Stomach (tissue), 4 donors: ENCODE data around the gene BANF1.

Source experiments
- EP300 ChIP-seq: sonication (generic); formaldehyde crosslinking; IDR thresholded peaks from one replicate; pipeline ENCODE4 v1.6.1; 2017; ENCODE audit warnings: antibody characterized with exemption
- POLR2AphosphoS5 ChIP-seq, 3 donors: sonication (generic); formaldehyde crosslinking; IDR thresholded peaks; one replicate each; pipeline ENCODE4 v1.6.1; 2016; ENCODE audit warnings: antibody characterized with exemption in 3 of 3
- TF ChIP-seq, protein P1 (sequence below), 7 experiments: fragments of 450-650 bp in 4 of 7; fragments of 200-600 bp in 3 of 7; sonication (generic) in 3 of 7; IDR thresholded peaks; one replicate each; pipeline ENCODE4 v1.5.1; 2016 to 2019; ENCODE audit warnings: antibody characterized with exemption in 7 of 7, control low read depth in 2 of 7, mild to moderate bottlenecking in 1 of 7

DNA sequence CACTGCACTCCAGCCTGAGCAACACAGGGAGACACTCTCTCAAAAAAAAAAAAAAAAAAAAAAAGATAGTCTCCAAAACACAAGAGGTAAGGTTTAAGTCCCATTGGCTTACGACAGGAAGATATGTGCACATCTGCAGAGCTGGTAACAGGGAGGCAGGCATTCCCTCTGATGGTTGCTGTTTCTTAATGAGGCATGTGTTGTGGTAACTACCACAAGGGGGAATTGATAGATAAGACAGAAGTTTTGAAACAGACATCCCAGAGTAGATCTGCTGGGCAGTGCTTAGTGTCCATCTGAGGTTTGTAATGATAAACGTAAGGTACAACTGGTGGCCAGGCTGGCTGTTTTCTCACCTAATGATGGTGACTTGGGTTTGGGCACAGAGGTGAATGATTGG lies 5.0 kb upstream of the BANF1 start:
- TF ChIP-seq, protein P1, sequence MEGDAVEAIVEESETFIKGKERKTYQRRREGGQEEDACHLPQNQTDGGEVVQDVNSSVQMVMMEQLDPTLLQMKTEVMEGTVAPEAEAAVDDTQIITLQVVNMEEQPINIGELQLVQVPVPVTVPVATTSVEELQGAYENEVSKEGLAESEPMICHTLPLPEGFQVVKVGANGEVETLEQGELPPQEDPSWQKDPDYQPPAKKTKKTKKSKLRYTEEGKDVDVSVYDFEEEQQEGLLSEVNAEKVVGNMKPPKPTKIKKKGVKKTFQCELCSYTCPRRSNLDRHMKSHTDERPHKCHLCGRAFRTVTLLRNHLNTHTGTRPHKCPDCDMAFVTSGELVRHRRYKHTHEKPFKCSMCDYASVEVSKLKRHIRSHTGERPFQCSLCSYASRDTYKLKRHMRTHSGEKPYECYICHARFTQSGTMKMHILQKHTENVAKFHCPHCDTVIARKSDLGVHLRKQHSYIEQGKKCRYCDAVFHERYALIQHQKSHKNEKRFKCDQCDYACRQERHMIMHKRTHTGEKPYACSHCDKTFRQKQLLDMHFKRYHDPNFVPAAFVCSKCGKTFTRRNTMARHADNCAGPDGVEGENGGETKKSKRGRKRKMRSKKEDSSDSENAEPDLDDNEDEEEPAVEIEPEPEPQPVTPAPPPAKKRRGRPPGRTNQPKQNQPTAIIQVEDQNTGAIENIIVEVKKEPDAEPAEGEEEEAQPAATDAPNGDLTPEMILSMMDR (IDR thresholded peaks at IDR 0.05): no peak
- TF ChIP-seq POLR2AphosphoS5 (IDR thresholded peaks at IDR 0.05): no peak
- TF ChIP-seq EP300: no peak
